Measurements from ENCODE around the gene GCK.

The GCK gene

GRCh38 chr7:44222776-44223261 lies 33.6 kb upstream of the GCK start:
- DNase-seq (ENCODE audit: low spot score): no peak

DNA sequence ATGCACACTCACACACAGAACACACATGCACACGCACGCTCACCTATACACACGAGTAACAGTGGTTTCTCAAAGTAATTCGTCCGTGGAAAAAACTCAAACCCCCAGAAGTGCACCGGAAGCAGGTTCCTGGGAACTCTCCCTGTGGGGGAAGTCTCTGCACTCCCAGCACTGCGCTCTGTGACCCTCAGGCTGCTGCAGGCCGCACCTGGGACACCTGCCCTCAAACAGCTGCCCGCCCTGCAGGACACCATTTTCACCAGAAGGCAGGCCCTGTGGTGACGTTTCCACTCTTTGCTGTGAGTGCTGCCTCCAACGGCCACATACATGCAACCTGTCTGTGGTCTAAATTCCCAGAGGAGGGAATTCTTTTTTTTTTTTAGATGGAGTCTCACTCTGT lies 32.8 kb upstream of the GCK start:
- no peak for DNase-seq (ENCODE audit: low spot score)

- no peak for DNase-seq (ENCODE audit: low spot score)
Observed at GRCh38 chr7:44221231-44221791, 32.1 kb upstream of the GCK start.

DNA sequence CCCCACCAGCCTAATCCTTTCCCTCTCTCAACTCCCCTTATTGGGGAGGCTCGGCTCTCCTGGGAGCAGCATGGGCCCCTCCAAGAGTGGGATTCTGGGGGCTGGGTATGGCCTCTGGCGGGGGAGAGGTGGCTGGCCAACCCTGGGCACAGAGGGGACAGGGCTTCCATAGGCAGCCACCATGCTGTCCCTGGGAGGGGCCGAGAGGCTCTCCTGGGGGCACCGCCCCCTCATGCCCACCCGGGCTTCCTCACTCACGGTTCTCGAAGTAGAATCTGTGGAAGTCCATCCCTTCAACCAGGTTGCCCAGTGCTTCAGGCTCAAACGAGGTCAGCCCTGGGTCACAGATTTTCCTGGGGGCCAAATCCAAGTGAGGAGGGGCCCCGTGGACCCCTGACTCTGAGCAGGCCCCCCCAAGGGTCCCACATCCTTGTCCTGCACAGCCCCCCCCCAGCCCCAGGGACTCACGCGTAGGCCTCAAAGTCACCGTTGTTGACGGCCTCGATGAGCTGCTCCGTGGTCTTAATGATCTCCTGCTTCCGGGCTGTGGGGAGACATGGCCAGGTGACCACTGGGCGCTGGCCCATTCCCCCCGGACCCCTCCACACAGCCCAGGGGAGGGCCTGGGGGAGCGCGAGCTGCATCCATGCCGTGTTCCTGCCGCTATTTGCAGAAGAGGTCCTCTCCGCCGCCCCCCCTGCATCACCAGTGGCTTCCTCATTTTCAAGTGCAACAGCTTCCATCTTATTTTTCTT lies 31.3 kb upstream of the GCK start:
- no peak for DNase-seq (ENCODE audit: low spot score)

DNA sequence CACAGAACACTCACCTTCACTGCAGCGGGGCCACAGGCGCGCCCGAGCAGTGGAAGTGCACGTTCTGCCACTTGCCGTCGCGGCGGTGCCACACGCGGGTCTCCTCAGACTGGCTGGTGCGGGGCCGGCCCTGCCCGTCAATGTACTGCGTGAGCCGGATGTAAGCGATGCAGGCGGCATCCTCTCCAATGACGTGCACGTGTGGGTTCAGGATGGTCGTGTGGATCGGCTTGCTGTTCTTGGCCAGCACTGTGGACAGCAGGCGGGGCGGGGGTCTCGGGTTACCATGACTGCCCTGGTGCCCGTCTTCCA lies 30.8 kb upstream of the GCK start:
- DNase-seq (ENCODE audit: low spot score): no peak

- DNase-seq (ENCODE audit: low spot score): no peak
Observed at GRCh38 chr7:44219371-44220045, 30.3 kb upstream of the GCK start.

- DNase-seq (ENCODE audit: low spot score): no peak
Observed at GRCh38 chr7:44218418-44219201, 29.4 kb upstream of the GCK start.

- DNase-seq (ENCODE audit: low spot score): no peak
Observed at GRCh38 chr7:44217852-44218402, 28.7 kb upstream of the GCK start.

GRCh38 chr7:44217223-44217714 lies 28.0 kb upstream of the GCK start:
- DNase-seq (ENCODE audit: low spot score): no peak

- DNase-seq (ENCODE audit: low spot score): no peak
Observed at GRCh38 chr7:44216521-44217222, 27.4 kb upstream of the GCK start.

- DNase-seq (ENCODE audit: low spot score): no peak
Observed at GRCh38 chr7:44216019-44216418, 26.8 kb upstream of the GCK start.

DNA sequence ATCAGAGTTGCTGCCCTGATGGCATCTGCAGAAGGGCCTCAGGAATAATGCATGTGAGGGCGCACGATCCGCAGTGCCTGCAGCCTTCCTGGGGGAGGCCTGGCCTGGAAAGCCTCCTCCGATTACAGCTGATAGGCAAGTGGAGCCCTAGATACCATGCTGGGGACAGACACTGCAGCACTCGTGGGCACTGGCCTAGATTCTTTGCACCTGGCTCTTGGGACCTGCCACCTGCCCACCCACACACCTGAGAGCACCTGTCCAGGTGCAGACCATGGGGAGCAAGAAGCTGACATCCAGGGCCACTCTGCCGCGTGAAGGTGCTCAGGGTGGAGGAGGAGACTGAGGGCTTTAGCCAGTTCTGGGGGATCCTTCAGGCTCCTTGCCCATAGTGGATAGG lies 26.3 kb upstream of the GCK start:
- DNase-seq (ENCODE audit: low spot score): no peak

- DNase-seq (ENCODE audit: low spot score): no peak
Observed at GRCh38 chr7:44213877-44214388, 24.7 kb upstream of the GCK start.

DNA sequence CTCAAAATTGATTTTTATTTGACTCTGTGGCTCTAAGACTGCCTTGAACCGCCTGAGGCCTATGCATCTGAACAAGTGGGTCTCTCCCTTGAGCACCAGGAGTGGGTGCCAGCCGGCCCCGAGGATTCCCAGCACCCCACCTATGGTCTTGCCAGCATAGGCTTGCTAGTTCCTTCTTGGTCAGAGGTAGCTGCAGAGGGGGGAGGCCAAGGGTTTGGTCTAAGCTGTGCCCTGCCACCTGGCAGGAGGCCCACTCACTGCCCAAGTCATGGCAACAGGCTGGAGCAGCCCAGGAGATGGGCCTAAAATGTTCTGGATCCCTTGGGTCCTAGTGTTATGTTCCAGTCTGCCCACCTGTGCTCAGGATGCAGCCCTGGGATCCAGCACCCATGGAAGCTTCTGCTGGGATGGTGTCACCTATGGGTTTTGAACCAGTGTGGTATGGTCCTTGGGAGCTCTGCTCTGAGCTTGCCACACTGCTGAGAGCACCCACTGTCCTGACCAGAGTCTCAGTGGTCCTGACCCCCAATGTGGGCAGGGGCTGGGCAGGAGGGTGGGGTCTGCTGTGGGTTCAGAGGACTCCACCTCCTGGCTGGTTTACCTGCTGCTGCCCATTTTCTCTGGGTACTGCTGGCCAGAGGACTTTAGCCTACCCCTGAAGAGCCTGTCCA lies 24.1 kb upstream of the GCK start:
- no peak for DNase-seq (ENCODE audit: low spot score)

DNA sequence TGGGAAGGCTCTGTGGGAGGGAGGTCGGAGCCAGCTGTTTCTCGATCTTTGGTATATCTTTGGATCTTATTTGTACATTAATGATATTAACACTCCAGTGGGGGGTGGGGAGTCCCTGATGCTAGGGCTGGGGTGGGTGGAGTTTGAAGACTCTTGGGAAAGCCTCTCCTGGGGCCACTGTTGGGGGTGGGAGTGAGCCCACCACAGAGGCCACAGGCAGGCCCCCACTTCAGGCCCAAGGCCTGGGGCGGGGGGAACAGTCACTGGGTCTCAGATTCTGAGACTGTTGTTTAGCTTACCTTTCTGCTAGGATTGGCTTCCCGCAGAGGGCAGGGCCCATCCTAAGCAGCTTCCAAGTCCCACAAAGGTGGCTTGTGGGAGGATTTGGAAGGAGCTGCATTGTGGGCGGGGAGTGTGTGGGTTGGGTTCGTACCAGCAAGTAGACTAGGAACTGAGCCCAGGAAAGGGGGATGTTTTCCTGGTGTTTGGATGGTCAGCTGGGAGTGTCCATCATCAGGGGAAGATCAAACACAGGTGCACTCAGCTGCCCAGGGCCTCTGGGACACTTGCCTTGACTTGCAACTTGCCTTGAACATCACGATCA lies 23.4 kb upstream of the GCK start:
- DNase-seq (ENCODE audit: low spot score): no peak

GRCh38 chr7:44212018-44212417 lies 22.8 kb upstream of the GCK start:
- no peak for DNase-seq (ENCODE audit: low spot score)

DNA sequence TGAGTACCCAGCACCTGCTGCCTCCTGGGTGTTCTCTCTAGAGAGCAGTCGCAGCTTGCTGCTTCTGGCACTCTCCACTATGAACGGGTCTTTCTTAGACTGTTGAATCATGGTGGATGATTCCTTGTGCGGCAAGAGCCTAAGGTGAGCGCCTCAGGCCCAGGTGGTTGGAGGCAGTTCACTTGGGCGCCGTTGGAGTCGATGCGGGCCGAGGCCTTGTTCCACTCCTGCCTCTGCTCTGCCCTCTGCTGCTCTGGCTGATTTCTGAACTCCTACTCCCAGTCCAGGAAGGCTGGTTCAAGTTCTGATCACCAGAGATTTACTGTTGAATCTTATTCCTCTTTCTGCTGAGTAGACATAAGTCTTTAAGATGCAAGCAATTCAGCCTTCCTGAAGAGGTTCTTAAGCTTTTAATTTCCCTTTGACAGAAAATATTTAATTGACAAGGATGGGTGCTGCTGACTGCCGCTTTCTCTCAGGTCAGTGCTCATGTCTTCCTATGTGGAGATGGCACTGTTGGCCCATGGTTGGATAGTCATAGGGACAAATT lies 22.0 kb upstream of the GCK start:
- no peak for DNase-seq (ENCODE audit: low spot score)

DNA sequence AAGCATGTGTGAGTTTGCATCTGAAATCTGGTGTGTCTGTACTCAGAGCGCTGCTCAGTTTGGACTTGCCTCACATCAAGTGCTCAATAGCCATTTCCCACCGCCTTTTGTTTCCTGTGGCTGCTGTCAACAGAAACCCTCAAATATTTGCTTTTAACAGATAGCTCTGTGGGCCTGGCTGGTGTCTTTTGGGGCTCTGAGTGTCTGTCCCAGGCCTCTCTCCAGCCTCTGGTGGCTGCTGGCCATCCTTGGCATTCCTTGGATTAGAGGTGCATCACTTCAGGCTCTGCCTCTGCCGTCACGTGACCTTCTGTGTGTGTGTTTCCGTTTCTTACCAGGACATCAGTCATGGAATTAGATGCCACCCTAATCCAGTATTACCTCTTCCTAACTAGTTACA lies 20.9 kb upstream of the GCK start:
- no peak for DNase-seq (ENCODE audit: low spot score)

GRCh38 chr7:44208085-44208484 lies 18.8 kb upstream of the GCK start:
- no peak for DNase-seq (ENCODE audit: low spot score)

DNA sequence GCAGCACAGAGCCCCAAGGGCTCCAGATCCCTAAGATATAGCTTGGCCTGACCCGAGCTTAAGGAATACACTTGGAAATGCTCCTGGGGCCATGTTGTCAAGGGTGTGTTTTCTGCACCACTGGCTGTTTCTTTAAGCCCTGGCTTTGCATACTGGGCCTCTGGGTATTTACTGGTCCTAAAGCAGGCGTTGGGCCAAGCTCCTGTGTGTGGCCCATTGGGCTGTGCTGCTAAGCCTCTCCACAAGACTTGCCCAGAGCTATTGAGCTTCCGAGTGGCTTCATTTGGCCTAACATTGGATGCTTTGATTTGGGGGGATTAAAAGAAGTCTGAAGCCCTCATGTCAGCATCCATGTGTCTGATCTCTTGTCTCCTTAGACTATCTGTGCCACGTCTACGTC lies 16.8 kb upstream of the GCK start:
- DNase-seq (ENCODE audit: low spot score): no peak

All from AG08396 (cell line).